ENCODE measurements around the gene CTNND1. TPM values are rescaled to one million over a fixed set of nuclear protein-coding genes. Genes with fewer than 3 reads are reported as not detected.
A peak's percentile ranks its signal among the peaks of the same experiment; 100 is the strongest.

CTNND1 gene
- total and polyA plus RNA-seq, 2 of the 4 experiments (the other 2 are of a cell fraction): 88.5 to 229 TPM

GRCh38 chr11:57787920-57788702 lies 26.5 kb downstream of the CTNND1 start:
- H4K8ac ChIP-seq (ENCODE audit: low read depth in 2 of 2, low read length in 2 of 2): no peak overlapping the region
- no peak overlapping the region for H3K4ac ChIP-seq (ENCODE audit: low read depth, low read length)
- H2AFZ ChIP-seq (replicated peaks; ENCODE audit: low read length, poor library complexity): no peak overlapping the region
- peak overlapping the region; percentile 39; the same call in 1 of the 2 replicates for H3K23ac ChIP-seq (ENCODE audit: low read depth, low read length)
- dilution Hi-C loops (cut with HindIII; ENCODE audit: low sequenced_read_pairs, unreplicated experiment) (no loop called here), in situ Hi-C loops (cut with MboI; ENCODE audit: low sequenced_read_pairs) (no loop called here), intact Hi-C loops (cut with micrococcal nuclease) (no loop called here)
- ATAC-seq (ENCODE audit: low read depth) (0 out of 2 replicates have a peak, but pooled peaks have one; percentile 9), DNase-seq (no peak)
- peak overlapping the region; percentile 12; the same call in 1 of the 2 replicates for H4K5ac ChIP-seq (ENCODE audit: low read depth, low read length)
- H2BK20ac ChIP-seq (ENCODE audit: low read depth, low read length): no peak overlapping the region
- H4K91ac ChIP-seq (ENCODE audit: insufficient read depth, low read depth, low read length): peak overlapping the region; percentile 39; the same call in 1 of the 2 replicates
- ChIA-PET CTCF (interaction anchor here (1.3 kb wide), 1 partner anchor 13 kb away, joined by 5 read pairs; no protein-coding TSS in a partner anchor), POLR2A (ENCODE audit: unreplicated experiment) (no interaction called here)
- no peak overlapping the region; the same call in 1 of the 2 replicates for H3K4me2 ChIP-seq (ENCODE audit: low read depth, low read length)
- no peak overlapping the region for H2AK9ac ChIP-seq (replicated peaks; ENCODE audit: low read depth, low read length, poor library complexity)
- no peak overlapping the region for H3K9ac ChIP-seq (ENCODE audit: low read depth, low read length)
- H3K36me3 ChIP-seq (ENCODE audit: control insufficient read depth, insufficient read depth, low read length): peaks cover 18% of the 10 kb centered on the region
- peaks cover 18% of the 10 kb centered on the region for H3K9me1 ChIP-seq (ENCODE audit: insufficient read depth, low read length)
- H2BK5ac ChIP-seq (ENCODE audit: low read depth, low read length, poor library complexity, severe bottlenecking): peak overlapping the region; percentile 12
- no peak overlapping the region for H3K14ac ChIP-seq (replicated peaks; ENCODE audit: low read depth, low read length)
- no peak overlapping the region for H3K18ac ChIP-seq (ENCODE audit: low read depth, low read length)
- BruUV-seq (replicated peaks): no TSS peak
- peaks cover 11 to 77% of the 10 kb centered on the region in 2 experiments; a peak in 2 of 4 replicates for H3K79me1 ChIP-seq (ENCODE audit: low read depth in 1 of 2, low read length in 2 of 2)
- no peak overlapping the region for H2BK15ac ChIP-seq (ENCODE audit: low read depth, low read length)
- H3K56ac ChIP-seq (ENCODE audit: extremely low read depth, insufficient read depth, low read length): no peak overlapping the region
- H3K27ac ChIP-seq (ENCODE audit: insufficient read depth, low read length): peak overlapping the region; percentile 26; the same call in 1 of the 2 replicates
- peaks cover 90% of the 10 kb centered on the region for H4K20me1 ChIP-seq (ENCODE audit: insufficient read depth, low read length)
- no peak overlapping the region for H2BK120ac ChIP-seq (ENCODE audit: low read depth, low read length)
- H3K27me3 ChIP-seq (ENCODE audit: control insufficient read depth, insufficient read depth, low read length): no peaks in the 10 kb centered on the region
- H2AK5ac ChIP-seq (ENCODE audit: low read depth, low read length): no peak overlapping the region
- no peak overlapping the region for H3K4me3 ChIP-seq (ENCODE audit: insufficient read depth, low read depth, low read length)
- 100% methylated on average over 1 of the region's 6 CpGs; no CpG with 5 or more reads in 1 of the 2 experiments for WGBS, 2 experiments (ENCODE audit: extremely low coverage in 2 of 2, insufficient read length in 1 of 2)
- H3K9me3 ChIP-seq (ENCODE audit: control insufficient read depth, insufficient read depth, low read length): no peaks in the 10 kb centered on the region
- H3K4me1 ChIP-seq (ENCODE audit: control insufficient read depth, insufficient read depth, low read length): peaks cover 13% of the 10 kb centered on the region
- no peak for TF ChIP-seq MAZ (IDR thresholded peaks at IDR 0.05; ENCODE audit: borderline replicate concordance, low read depth, low read length)
- no peak for TF ChIP-seq CTCF (conservative IDR thresholded peaks at IDR 0.05; ENCODE audit: low read depth, low read length)
- no peak for TF ChIP-seq NFE2L2 (IDR thresholded peaks at IDR 0.05; ENCODE audit: low read depth, low read length)
- TF ChIP-seq POLR2A (IDR thresholded peaks at IDR 0.05; ENCODE audit: low read depth, low read length): no peak
- no peak for TF ChIP-seq CEBPB (IDR thresholded peaks at IDR 0.05; ENCODE audit: low read depth, low read length)
- no peak for TF ChIP-seq RAD21 (IDR thresholded peaks at IDR 0.05; ENCODE audit: low read length)
- TF ChIP-seq RCOR1 (IDR thresholded peaks at IDR 0.05; ENCODE audit: insufficient replicate concordance, low read length): no peak
- no peak for TF ChIP-seq RFX5 (IDR thresholded peaks at IDR 0.05; ENCODE audit: low read depth, low read length)
- no peak for TF ChIP-seq FOS (IDR thresholded peaks at IDR 0.05; ENCODE audit: low read depth, low read length)
- no peak for TF ChIP-seq BHLHE40 (IDR thresholded peaks at IDR 0.05; ENCODE audit: low read depth, low read length)
- no peak for TF ChIP-seq USF2 (IDR thresholded peaks at IDR 0.05; ENCODE audit: low read depth, low read length)
- no peak for TF ChIP-seq MXI1 (IDR thresholded peaks at IDR 0.05; ENCODE audit: borderline replicate concordance, low read depth, low read length)
- no peak for TF ChIP-seq SMC3 (IDR thresholded peaks at IDR 0.05; ENCODE audit: low read depth, low read length)
- no peak for TF ChIP-seq ELK1 (IDR thresholded peaks at IDR 0.05; ENCODE audit: borderline replicate concordance, low read depth, low read length)

All from IMR-90 (cell line).